M059J (cell line): ENCODE measurements around the gene ABRAXAS1. TPM values are rescaled to one million over a fixed set of nuclear protein-coding genes. Genes with fewer than 3 reads are reported as not detected.
"Not testable (repeated sequence)": the region's sequence is repeated elsewhere in the genome, so short reads cannot be mapped to it uniquely, and the experiment has no call there.

Experiments
- DNase-seq: peaks from one replicate; pipeline ENCODE4 v3.0.0-alpha.2; 2012; ENCODE audit warnings: low read depth
- total RNA-seq: library from RNA; depleted of rRNA; stranded (reverse); fragments of >200 nt; shearing (Covaris generic); gene quantifications from 2 replicates; pipeline ENCODE4 v1.2.3, GENCODE V29; 2014; rRNA removed

Gene ABRAXAS1
- total RNA-seq: 2.5 and 5.4 TPM in 2 replicates

DNA sequence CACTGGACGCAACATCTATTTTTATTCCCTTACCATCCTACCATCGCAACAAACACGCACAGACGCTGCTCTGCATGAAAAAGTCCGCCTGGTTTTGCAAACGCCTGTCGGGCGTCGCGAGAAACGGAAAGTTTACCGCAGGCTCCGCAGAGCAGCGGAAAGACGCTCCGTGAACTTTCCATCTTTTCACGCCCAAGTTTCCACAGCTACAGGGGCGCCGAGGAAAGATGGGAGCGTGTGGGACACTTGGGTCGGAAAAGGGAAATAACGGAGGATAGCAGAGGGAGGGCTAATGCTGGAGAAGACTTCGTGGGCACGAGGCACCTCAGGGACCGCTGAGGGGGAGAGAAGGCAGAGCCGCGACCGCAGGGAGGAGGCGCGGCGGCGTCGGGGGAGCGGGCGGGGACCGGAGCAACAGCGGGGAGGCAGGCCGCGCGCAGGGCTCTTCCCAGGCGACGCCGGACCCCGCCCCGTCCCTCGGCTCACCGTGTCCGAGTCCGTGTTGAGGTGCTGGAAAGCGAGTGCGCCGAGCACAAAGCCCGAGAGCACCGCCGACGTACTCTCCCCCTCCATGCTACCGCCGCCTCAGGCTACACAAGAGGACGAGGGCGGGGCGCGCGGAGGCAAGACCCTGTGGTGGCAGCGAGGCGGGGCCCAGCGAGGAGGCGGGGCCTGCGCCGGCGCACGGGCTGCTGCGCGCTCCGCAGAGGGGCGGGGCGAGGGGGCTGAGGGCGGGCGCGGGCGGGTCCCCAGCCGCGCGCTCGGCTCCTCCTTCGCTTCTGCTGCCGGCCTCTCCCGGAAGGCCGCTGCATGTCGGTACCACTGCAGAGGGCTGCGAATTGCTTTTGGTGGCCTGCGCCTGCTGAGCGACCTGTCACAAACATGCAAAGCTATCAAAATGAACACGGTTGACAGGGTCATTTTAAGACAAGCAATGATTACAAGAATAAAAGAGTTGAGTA, at the start of gene ABRAXAS1:
TSS of gene ABRAXAS1 (minus strand) at position 601 of the 962 bp plus-strand sequence. CDS start at position 573, 28 bp downstream.
- peak; percentile 92 for DNase-seq

DNA sequence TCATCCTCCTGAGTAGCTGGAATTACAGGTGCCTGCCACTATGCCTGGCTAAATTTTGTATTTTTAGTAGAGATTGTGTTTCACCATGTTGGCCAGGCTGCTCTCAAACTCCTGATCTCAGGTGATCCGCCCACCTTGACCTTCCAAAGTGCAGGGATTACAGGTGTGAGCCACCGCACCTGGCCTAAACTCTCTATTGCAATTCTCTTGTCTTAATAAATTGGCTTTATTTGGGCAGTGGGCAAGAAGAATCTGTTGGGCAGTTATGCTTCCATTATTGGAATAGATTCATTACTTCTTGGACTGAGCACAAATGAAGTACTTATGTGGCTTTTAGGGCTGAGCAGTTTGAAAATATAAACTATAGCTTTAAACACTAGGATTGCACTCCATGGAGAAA, 42.8 kb upstream of the ABRAXAS1 start:
- no peak for DNase-seq

- DNase-seq: no peak
These were observed 37.3 kb upstream of the ABRAXAS1 start for GRCh38 chr4:83522239-83522638.

DNA sequence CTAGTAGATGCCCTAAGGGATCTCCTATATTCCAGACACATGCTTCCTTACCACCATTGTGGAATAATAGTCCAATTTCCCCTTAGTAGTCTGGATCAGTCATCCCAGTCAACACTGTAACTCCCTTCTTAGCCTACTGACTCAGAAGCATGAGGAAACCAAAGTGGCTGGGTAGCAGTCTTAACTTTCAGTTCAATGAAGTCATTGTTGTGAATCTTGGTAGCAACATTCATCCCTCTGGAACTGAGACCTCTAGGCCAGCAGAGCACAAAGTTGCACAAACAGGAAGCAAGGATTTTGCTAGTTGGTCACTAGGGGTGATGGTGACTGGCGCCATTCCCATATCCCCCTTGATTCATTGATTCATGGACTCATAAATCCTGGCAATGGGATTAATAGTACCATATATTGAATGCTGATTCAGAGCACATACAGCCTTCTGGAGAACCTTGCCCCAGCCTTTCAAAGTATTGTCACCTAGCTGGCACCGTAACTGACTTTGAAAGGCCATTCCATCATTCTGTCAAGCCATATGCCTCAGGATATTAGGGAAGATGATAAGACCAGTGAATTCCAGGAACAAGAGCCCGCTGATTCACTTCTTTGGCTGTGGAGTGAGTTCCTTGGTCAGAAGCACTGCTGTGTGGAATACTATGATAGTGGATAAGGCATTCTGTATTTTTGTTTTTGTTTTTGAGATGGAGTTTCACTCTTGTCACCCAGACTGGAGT, 31.3 kb upstream of the ABRAXAS1 start:
- DNase-seq: peak; percentile 95

- no peak for DNase-seq
These were observed 25.5 kb upstream of the ABRAXAS1 start for GRCh38 chr4:83510442-83510841.

DNA sequence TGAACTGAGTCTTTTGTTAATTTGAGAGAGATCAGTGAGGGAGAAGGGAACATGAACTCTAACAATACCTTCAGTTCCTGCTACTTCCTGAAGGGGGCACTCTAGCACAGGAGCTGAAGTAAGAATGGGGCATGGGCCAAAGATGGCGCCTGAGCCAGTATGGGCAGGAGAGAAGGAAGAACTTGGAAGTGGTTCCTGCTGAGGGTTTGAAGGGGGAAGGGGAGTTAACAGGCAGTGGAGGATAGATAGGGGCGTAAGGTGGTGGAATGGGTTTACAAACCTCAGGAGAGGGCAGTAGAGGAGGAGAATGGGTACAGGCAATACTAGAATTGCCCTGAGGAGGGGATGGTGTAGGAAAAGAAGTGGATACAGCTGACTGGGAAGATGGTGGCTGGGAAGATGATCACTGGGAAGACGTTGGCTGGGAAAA, 24.3 kb upstream of the ABRAXAS1 start:
- DNase-seq: peak; percentile 56

DNA sequence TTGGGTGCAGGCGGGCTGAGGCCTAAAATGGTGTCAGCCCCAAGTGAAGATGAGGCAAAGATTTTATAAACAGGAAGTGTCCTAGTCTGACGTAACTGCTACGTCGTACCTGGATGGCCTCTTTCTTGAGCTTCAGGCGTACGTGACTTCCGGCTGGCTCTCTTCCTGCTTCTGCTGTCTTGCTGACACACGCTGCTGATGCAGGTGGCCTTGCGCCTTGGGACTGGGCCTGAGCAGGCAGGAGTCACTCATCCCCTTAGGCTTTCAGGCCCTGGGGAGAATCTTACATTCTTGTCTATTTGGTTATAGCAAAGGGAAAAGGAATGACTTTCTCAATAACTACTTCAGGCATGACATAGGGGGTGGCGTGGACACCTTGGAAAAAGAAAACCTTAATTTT, 20.1 kb upstream of the ABRAXAS1 start:
- no peak for DNase-seq

DNA sequence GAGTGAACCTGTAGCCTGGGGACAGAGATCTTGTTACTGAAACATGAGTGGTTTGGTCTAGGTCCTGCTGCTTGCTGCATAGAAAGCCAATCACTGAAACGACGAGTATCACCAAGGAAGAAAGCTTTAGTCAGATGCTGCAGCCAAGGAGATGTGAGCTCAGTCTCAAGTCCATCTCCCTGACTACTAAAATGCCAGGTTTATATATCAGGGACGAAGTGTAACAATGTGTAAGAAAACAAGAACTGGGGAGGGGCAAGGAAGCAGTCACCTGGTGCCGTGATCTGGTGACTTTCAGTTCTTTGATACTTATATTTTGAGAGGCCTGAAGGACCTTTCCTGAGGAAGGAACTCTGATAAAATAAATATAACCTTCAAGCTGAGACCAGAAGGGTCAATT, 19.6 kb upstream of the ABRAXAS1 start:
- DNase-seq: no peak

DNA sequence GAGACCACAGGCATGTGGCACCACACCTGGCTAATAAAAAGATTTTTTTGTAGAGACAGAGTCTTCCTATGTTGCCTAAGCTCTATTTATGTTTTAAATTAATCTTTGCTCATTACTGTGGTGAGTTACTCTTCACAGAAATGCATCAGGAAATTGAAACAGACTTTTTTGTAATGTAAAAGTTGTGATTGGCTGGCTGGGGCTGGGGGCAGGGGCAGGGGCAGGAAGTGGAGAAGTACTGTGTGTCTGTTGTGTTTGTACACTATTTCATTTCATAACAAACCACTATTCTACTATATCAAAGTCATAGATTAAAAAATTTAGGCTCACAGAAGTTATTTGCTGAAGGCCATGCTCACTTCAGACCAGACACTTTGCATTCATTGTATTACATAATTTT, 19.1 kb upstream of the ABRAXAS1 start:
- no peak for DNase-seq

DNA sequence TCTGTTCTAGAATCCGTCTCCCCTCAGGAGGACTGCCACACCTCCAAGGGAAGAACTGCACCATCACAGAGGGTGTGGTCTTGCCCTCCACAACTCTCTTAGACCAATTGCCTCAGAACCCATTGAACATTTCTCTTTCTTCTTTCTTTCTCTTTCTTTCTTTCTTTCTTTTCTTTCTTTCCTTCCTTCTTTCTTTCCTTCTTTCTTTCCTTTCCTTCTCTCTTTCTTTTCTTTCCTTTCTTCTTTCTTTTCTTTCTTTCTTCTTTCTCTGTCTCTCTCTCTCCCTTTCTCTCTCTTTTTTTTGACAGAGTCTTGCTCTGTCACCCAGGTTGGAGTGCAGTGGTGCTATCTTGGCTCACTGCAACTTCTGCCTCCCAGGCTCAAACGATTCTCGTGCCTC, 16.8 kb upstream of the ABRAXAS1 start:
- not testable (repeated sequence) for DNase-seq

DNA sequence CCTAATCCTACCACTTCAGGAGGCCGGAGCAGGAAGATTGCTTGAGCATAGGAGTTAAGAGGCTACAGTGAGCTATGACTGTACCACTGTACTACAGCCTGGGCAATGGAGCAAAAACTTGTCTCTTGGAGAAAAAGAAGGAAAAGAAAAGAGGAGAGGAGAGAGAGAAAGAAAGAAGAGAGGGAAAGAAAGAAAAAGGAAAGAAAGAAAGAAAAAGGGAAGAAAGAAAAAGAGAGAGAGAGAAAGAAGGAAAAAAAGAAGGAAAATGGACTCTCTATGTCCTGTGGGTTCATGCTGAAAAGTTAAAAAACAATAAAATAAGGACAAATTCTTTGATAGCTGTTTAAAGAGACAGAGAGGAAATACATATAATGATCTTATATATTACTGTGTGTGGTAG, 13.3 kb upstream of the ABRAXAS1 start:
- DNase-seq: no peak

GRCh38 chr4:83496085-83496917, 11.4 kb upstream of the ABRAXAS1 start:
- DNase-seq: not testable (repeated sequence)

DNA sequence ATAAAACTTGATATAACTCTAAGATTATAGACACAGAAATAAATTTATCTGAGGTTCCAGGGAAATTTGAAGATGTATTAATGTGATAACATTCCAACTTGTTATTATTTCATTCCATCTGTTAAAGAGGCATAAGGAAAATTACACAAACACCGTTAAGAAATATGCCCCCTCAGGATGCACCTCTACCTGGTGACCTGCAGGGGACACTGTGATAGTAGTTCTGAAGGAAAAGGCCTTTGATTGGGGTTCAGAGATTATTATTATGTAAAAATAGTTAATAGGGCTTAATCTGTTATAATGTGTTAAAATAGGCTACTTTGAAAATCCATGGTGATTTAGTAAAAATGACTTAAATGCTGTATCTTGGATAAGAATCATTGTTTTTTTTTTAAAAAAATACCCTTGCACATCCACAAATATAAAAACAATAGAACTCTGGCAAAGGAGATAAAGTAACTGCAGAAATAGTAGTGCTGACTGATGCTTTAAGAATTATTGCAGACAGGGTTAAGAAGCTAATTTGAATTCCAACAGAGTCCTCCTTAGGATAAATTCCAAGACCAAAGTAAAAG, 6.1 kb upstream of the ABRAXAS1 start:
- peak; percentile 13 for DNase-seq

DNA sequence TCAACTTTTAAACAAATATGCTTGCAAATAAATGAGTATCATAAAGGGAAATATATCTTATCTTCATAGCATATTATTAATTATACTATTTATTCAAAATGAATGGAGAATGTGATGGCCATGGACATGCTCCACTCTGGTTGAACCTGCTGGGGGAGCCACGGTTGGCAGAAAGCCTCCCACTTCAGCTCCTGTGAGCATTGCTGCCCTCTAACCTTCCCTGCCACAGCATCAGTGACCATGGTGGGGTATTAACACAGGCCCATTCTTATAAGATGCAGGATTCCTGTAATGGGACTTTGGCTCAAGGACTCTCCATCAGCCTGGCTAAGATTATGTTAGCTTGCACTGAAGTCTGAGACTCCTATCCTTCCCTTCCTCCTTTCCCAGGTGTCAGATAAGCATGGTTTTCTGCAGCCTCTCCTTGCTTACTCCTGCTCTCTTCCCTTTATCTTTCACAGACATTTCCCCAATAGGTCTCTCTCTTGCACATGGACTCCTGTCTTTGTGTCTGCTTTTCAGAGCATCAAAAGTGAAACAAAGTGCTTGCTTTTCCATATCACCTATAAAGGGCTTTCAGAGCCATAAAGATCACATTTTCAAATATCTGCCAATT, 4.9 kb upstream of the ABRAXAS1 start:
- no peak for DNase-seq

GRCh38 chr4:83486457-83487129, 1.7 kb upstream of the ABRAXAS1 start:
- no peak for DNase-seq

GRCh38 chr4:83473966-83474365, 10.9 kb downstream of the ABRAXAS1 start:
- no peak for DNase-seq

GRCh38 chr4:83473423-83473822, 11.5 kb downstream of the ABRAXAS1 start:
- DNase-seq: no peak

- DNase-seq: no peak
These were observed 28.8 kb downstream of the ABRAXAS1 start for GRCh38 chr4:83456184-83456501.

DNA sequence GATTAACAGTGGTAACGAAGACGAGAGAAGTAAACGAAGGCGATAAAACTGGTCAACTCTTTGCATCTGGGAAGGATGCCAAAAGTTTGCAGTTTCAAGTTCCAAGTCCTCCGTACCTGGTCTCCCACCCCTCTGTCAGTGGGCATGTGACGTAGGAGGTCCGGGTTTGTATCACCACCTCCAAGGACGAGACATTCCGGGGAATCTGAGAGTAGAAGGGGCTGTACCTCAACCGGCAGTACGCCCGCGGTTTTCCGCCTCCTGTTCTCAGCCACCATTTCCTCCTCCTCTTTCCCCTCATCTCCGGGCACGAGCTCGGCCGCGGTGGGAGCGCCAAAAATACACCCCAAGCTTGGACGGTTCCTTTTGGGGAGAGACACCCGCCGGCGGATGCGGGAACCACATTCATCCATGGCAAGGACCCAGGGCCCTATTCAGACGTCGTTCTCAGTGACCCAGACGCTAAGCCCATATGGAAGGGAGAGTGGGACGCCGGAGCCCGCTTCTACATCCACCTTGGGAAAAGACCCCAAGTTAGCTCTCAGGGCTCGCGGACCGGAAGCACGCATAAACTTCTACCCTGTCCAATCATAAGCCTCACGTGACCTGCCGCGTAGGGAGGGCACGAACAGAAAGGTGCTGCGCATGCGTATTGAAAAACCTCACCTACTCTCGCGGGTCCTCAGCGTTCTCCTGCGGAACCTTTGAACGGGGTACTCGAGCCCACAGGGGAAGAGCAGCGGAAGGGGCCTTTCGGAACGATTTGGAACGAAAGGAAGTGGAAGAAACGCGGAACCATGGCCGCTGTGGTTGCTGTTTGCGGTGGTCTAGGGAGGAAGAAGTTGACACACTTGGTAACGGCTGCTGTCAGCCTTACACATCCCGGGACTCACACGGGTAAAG, 29.4 kb downstream of the ABRAXAS1 start, which contains the start of the genes HELQ and MRPS18C:
TSS of gene HELQ (minus strand) at position 543 of the 903 bp plus-strand sequence. CDS start at position 413, 130 bp downstream.
TSS of gene MRPS18C (plus strand) at position 778 of the 903 bp plus-strand sequence. CDS start at position 798, 20 bp downstream.
- DNase-seq: peak; percentile 98
